HG03354 (cell line): ENCODE measurements around the gene ZNF319.

Experiments used
- ATAC-seq: cut with Tn5 transposase; IDR thresholded peaks from one replicate; pipeline ENCODE4 v1.9.1; 2021; ENCODE audit warnings: mild to moderate bottlenecking; ENCODE audit not compliant: unreplicated experiment, poor library complexity, severe bottlenecking

Gene ZNF319

GRCh38 chr16:58038219-58038641 lies 37.8 kb upstream of the ZNF319 start:
- no peak for ATAC-seq

- ATAC-seq = no peak
Measured at GRCh38 chr16:58037365-58038057, 37.0 kb upstream of the ZNF319 start.

GRCh38 chr16:58036943-58037342 lies 36.5 kb upstream of the ZNF319 start:
- no peak for ATAC-seq

GRCh38 chr16:58035356-58036170 lies 35.1 kb upstream of the ZNF319 start:
- ATAC-seq = no peak

- no peak for ATAC-seq
Measured at GRCh38 chr16:58034774-58035173, 34.3 kb upstream of the ZNF319 start.

GRCh38 chr16:58034128-58034685 lies 33.7 kb upstream of the ZNF319 start:
- no peak for ATAC-seq

- ATAC-seq = no peak
Measured at GRCh38 chr16:58032710-58033293, 32.3 kb upstream of the ZNF319 start.

- no peak for ATAC-seq
Measured at GRCh38 chr16:58031016-58031800, 30.7 kb upstream of the ZNF319 start.

GRCh38 chr16:58030136-58030840 lies 29.8 kb upstream of the ZNF319 start:
- no peak for ATAC-seq

- no peak for ATAC-seq
Measured at GRCh38 chr16:58029410-58029809, 28.9 kb upstream of the ZNF319 start.

GRCh38 chr16:58028541-58029070 lies 28.1 kb upstream of the ZNF319 start:
- no peak for ATAC-seq

- no peak for ATAC-seq
Measured at GRCh38 chr16:58027916-58028455, 27.5 kb upstream of the ZNF319 start.

- no peak for ATAC-seq
Measured at GRCh38 chr16:58027161-58027915, 26.9 kb upstream of the ZNF319 start.

- ATAC-seq = no peak
Measured at GRCh38 chr16:58026705-58027160, 26.3 kb upstream of the ZNF319 start.

- peak; percentile 31 for ATAC-seq
Measured at GRCh38 chr16:58026139-58026704, 25.8 kb upstream of the ZNF319 start.

- ATAC-seq = peak; percentile 57
Measured at GRCh38 chr16:58025351-58026138, 25.1 kb upstream of the ZNF319 start, which contains the start of gene MMP15. TSS of gene MMP15 (plus strand) at chr16:58025754. CDS start at chr16:58026351, 597 bp downstream.
